Measurements from ENCODE around the gene DGLUCY. TPM values are rescaled to one million over a fixed set of nuclear protein-coding genes. Genes with fewer than 3 reads are reported as not detected.

DGLUCY gene
- total and polyA plus RNA-seq, 2 of the 8 experiments (the other 6 are each of a cell fraction or from before 2014, with no cell fraction given) = 24.9 to 31.8 TPM

GRCh38 chr14:91186515-91187066 lies 72.7 kb downstream of the DGLUCY start:
- ChIA-PET POLR2A (ENCODE audit: partially characterized antibody) (no interaction called here), CTCF (ENCODE audit: partially characterized antibody) (interaction anchor here (0.7 to 2.1 kb wide), 4 partner anchors 9 to 63 kb away, joined by 3 to 8 read pairs (median 4); no protein-coding TSS in a partner anchor)
- WGBS, 2 experiments (ENCODE audit: extremely low coverage in 1 of 2, insufficient coverage in 1 of 2, insufficient read length in 1 of 2, insufficient replicate concordance in 2 of 2, low coverage in 1 of 2, low lambda C conversion rate in 2 of 2, missing lambda C conversion rate in 1 of 2) = 95% methylated on average over 3 of the region's 4 CpGs; no CpG with 5 or more reads in 1 of the 2 experiments
- no peak overlapping the region for H2AK5ac ChIP-seq (ENCODE audit: low read depth, low read length)
- no peaks in the 10 kb centered on the region for H3K9me3 ChIP-seq (ENCODE audit: insufficient read depth in 2 of 2, low read depth in 1 of 2, low read length in 1 of 2)
- H4K8ac ChIP-seq (ENCODE audit: extremely low read depth, insufficient read depth, low read length) = no peak overlapping the region
- no peak overlapping the region for H2BK12ac ChIP-seq (ENCODE audit: low read depth, low read length)
- no peak overlapping the region for H3K23ac ChIP-seq (ENCODE audit: insufficient read length)
- H3K9ac ChIP-seq (replicated peaks in 1 of 4; ENCODE audit: extremely low read depth in 1 of 4, low read depth in 3 of 4, low read length in 3 of 4) = no peak overlapping the region
- no peaks in the 10 kb centered on the region for H3K79me2 ChIP-seq (ENCODE audit: control insufficient read depth in 1 of 2, insufficient read depth in 2 of 2, low read length in 2 of 2)
- H3K23me2 ChIP-seq (ENCODE audit: low read depth, low read length) = no peaks in the 10 kb centered on the region
- H2BK120ac ChIP-seq (replicated peaks; ENCODE audit: low read depth, low read length) = no peak overlapping the region
- no peak overlapping the region for H4K5ac ChIP-seq (ENCODE audit: insufficient read length, low read depth, low read length)
- peaks cover 2 to 16% (median 6%) of the 10 kb centered on the region in 4 experiments; a peak in 5 of 8 replicates for H3K36me3 ChIP-seq (ENCODE audit: control insufficient read depth in 2 of 4, insufficient read depth in 4 of 4, low read length in 3 of 4)
- H3K18ac ChIP-seq (ENCODE audit: extremely low read depth, low read length) = no peak overlapping the region
- no peak overlapping the region for H2BK5ac ChIP-seq (ENCODE audit: low read depth, low read length)
- H4K91ac ChIP-seq (replicated peaks; ENCODE audit: insufficient read length, low read length) = no peak overlapping the region
- no peak overlapping the region for H2AFZ ChIP-seq (ENCODE audit: low read length)
- H3K27ac ChIP-seq (ENCODE audit: low read depth, low read length) = no peak overlapping the region
- H3K4me3 ChIP-seq (ENCODE audit: extremely low read depth in 1 of 4, insufficient read depth in 2 of 4, low read depth in 3 of 4, low read length in 4 of 4) = no peak overlapping the region
- no peak overlapping the region for H3K4me2 ChIP-seq (ENCODE audit: insufficient read depth in 1 of 2, low read depth in 2 of 2, low read length in 2 of 2)
- no peak overlapping the region for H3K14ac ChIP-seq (ENCODE audit: insufficient read length)
- H3K56ac ChIP-seq (replicated peaks; ENCODE audit: insufficient read length, low read depth, low read length) = no peak overlapping the region
- no peaks in the 10 kb centered on the region for H3K27me3 ChIP-seq (replicated peaks in 1 of 4; ENCODE audit: control insufficient read depth in 3 of 4, extremely low read depth in 1 of 4, insufficient read depth in 3 of 4, low read length in 3 of 4)
- H3K79me1 ChIP-seq (ENCODE audit: low read depth, low read length) = no peaks in the 10 kb centered on the region
- H2BK20ac ChIP-seq (ENCODE audit: low read length) = no peak overlapping the region
- no peaks in the 10 kb centered on the region for H4K20me1 ChIP-seq (replicated peaks in 1 of 2; ENCODE audit: control insufficient read depth in 1 of 2, insufficient read depth in 2 of 2, low read length in 2 of 2)
- no peaks in the 10 kb centered on the region for H3K4me1 ChIP-seq (replicated peaks in 1 of 4; ENCODE audit: control insufficient read depth in 3 of 4, insufficient read depth in 4 of 4, low read length in 3 of 4)
- DNase-seq (ENCODE audit: low read depth in 1 of 2, low spot score in 2 of 2) (no peak), FAIRE-seq (no peak)
- no peak overlapping the region for H2BK15ac ChIP-seq (ENCODE audit: low read length)
- H3K4ac ChIP-seq (replicated peaks; ENCODE audit: insufficient read length, low read depth, low read length) = no peak overlapping the region
- TF ChIP-seq JUN (IDR thresholded peaks at IDR 0.05; ENCODE audit: low read depth, low read length) (no peak), SP1 (IDR thresholded peaks at IDR 0.05; ENCODE audit: low read depth, low read length) (no peak), SRF (IDR thresholded peaks at IDR 0.05; ENCODE audit: low read depth, low read length) (no peak), CBX5 (IDR thresholded peaks at IDR 0.05; ENCODE audit: low read depth, low read length) (no peak), SP4 (IDR thresholded peaks at IDR 0.05; ENCODE audit: low read length) (no peak), CTCF (IDR thresholded peaks at IDR 0.05; ENCODE audit: control extremely low read depth in 1 of 3, insufficient read depth in 1 of 3, low read depth in 1 of 3, low read length in 3 of 3) (no peak), JUND (IDR thresholded peaks at IDR 0.05; ENCODE audit: low read length) (no peak), TEAD4 (IDR thresholded peaks at IDR 0.05; ENCODE audit: low read depth, low read length) (no peak), GABPA (IDR thresholded peaks at IDR 0.05; ENCODE audit: borderline replicate concordance, insufficient read depth, low read length) (no peak), CHD1 (IDR thresholded peaks at IDR 0.05; ENCODE audit: low read depth, low read length) (no peak), TAF7 (optimal IDR thresholded peaks at IDR 0.05; ENCODE audit: borderline replicate concordance, low read depth, low read length) (no peak), HDAC2 (IDR thresholded peaks at IDR 0.05; ENCODE audit: borderline replicate concordance in 1 of 2, low read depth in 2 of 2, low read length in 2 of 2) (no peak)
